Left lung (tissue), 10 donors: ENCODE measurements around the gene SAMM50. TPM values are rescaled to one million over a fixed set of nuclear protein-coding genes. Genes with fewer than 3 reads are reported as not detected.

Experiments
- ATAC-seq: fragments of 200-7000 bp; cut with Tn5 transposase; one replicate; pipeline ENCODE4 v1.9.1; 2020; ENCODE audit warnings: moderate library complexity
- DNase-seq, 4 donors: peaks; one replicate each; pipeline ENCODE4 v3.0.0-alpha.2; 2013 to 2020
- H3K27ac ChIP-seq, 2 donors: fragments of 200-600 bp; sonication (generic) in 1 of 2; one replicate each; pipeline versions ENCODE4 v1.5.0 to v1.8.0; 2020 to 2021
- H3K27me3 ChIP-seq, 2 donors: fragments of 200-600 bp; sonication (generic) in 1 of 2; one replicate each; pipeline versions ENCODE4 v1.5.0 to v1.8.0; 2020 to 2021
- H3K36me3 ChIP-seq, 2 donors: fragments of 200-600 bp; sonication (generic) in 1 of 2; one replicate each; pipeline versions ENCODE4 v1.5.0 to v1.8.0; 2020 to 2021
- H3K4me1 ChIP-seq, 2 donors: fragments of 200-600 bp; one replicate each; pipeline ENCODE4 v1.8.0; 2021
- H3K4me3 ChIP-seq, 2 donors: fragments of 200-600 bp; sonication (generic) in 1 of 2; one replicate each; pipeline versions ENCODE4 v1.5.0 to v1.8.0; 2020 to 2021; ENCODE audit warnings: mild to moderate bottlenecking in 1 of 2
- H3K9me3 ChIP-seq, 2 donors: fragments of 200-600 bp; sonication (generic) in 1 of 2; one replicate each; pipeline versions ENCODE4 v1.5.0 to v1.8.0; 2020 to 2021
- intact Hi-C, 2 donors: fragments of 100-400 bp; cut with DNase I; formaldehyde crosslinking; loops; one replicate each; pipeline versions ENCODE4 v1.11.2 to v1.14.2; 2022
- polyA plus RNA-seq, 6 donors: library from polyadenylated mRNA; unstranded; fragments of 120-200 nt; gene quantifications; one replicate each; pipeline ENCODE4 v1.2.1, GENCODE V29; 2013; ENCODE audit not compliant: insufficient read length in 6 of 6
- total RNA-seq, 2 donors: library from RNA; stranded (reverse); fragmentation: NEBNext Ultra II Directional; extraction: Animal tissue kit (Norgen Biotek cat#: 25700); gene quantifications; one replicate each; pipeline ENCODE4 v1.2.1, GENCODE V29; 2021
- TF ChIP-seq, protein P1 (sequence below), 2 donors: fragments of 200-600 bp; sonication (generic) in 1 of 2; IDR thresholded peaks; one replicate each; pipeline versions ENCODE4 v1.5.0 to v1.8.0; 2021; ENCODE audit warnings: antibody characterized with exemption in 2 of 2
- donor health status: DM: no; HTN: yes; CAD: no.
- donor health status: DM: no; HTN: no; CAD: no.

SAMM50 gene
- total and polyA plus RNA-seq, 8 donors: 23.3 to 66.6 (median 62.3) TPM

DNA sequence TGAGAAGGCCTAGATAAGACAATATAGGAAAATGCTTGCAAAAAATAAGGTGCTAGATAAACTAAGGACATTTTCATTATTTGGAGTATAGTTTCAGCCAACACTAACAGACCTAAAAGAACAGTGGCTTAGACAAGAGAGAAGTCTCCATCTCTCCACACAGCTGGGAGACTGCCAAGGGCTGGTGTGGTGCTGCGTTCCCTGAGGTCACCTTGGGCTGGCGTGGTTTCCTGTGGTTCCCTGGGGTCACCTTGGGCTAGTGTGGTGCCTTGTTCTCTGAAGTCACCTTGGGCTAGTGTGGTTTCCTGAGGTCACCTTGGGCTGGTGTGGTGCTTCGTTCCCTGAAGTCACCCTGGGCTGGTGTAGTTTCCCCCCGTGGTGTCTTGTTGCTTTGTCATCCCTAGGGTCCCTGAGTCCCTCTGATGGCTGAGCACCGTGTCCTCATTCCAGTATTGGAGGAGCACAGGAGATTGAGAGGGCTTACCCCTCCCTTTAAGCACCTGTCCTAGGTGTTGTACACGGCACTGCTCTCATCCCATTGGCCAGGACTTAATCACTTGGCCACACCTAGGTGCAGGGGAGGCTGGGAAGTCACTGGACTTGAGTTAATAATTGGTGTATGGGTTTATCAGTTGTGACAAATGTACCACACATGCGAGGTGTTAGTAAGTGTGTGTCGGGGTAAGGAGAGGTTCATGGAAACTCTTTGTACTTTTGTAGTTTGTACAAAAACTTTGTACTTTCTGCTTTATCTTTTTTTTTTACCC, 14.9 kb downstream of the SAMM50 start:
- DNase-seq (no peak), ATAC-seq (no peak)
- Histone ChIP-seq H3K9me3 (no peaks in the 10 kb centered on the region), H3K4me1 (no peaks in the 10 kb centered on the region), H3K27me3 (no peaks in the 10 kb centered on the region), H3K27ac (no peak overlapping the region), H3K4me3 (no peak overlapping the region), H3K36me3 (peaks cover 0 to 99% of the 10 kb centered on the region in 2 donors)
- TF ChIP-seq, protein P1, sequence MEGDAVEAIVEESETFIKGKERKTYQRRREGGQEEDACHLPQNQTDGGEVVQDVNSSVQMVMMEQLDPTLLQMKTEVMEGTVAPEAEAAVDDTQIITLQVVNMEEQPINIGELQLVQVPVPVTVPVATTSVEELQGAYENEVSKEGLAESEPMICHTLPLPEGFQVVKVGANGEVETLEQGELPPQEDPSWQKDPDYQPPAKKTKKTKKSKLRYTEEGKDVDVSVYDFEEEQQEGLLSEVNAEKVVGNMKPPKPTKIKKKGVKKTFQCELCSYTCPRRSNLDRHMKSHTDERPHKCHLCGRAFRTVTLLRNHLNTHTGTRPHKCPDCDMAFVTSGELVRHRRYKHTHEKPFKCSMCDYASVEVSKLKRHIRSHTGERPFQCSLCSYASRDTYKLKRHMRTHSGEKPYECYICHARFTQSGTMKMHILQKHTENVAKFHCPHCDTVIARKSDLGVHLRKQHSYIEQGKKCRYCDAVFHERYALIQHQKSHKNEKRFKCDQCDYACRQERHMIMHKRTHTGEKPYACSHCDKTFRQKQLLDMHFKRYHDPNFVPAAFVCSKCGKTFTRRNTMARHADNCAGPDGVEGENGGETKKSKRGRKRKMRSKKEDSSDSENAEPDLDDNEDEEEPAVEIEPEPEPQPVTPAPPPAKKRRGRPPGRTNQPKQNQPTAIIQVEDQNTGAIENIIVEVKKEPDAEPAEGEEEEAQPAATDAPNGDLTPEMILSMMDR (IDR thresholded peaks at IDR 0.05): no peak
- intact Hi-C loops: no loop called here

DNA sequence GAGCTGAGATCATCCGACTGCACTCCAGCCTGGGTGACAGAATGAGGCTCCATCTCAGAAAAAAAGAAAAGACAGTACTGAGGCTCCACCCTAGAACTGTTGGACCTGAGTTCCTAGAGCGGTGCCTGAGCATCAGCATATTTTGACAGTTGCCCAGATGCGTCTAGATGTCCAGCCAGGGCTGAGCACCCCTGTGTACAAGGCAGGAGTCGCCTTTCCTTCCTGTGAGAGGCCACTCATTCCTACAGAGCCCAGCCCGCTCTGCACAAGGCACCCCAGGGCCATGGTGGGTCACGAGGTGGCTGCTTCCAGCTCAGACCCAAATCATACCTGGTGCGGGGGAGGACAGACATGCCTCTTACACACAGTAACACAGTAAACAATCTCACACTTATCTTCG, 15.9 kb downstream of the SAMM50 start:
- DNase-seq (no peak), ATAC-seq (no peak)
- no peaks in the 10 kb centered on the region for H3K4me1 ChIP-seq
- no peaks in the 10 kb centered on the region for H3K27me3 ChIP-seq
- peaks cover 0 to 99% of the 10 kb centered on the region in 2 donors for H3K36me3 ChIP-seq
- no peak overlapping the region for H3K4me3 ChIP-seq
- no peak overlapping the region for H3K27ac ChIP-seq
- intact Hi-C loops: no loop called here
- H3K9me3 ChIP-seq: no peaks in the 10 kb centered on the region
- TF ChIP-seq, protein P1 (IDR thresholded peaks at IDR 0.05): no peak

DNA sequence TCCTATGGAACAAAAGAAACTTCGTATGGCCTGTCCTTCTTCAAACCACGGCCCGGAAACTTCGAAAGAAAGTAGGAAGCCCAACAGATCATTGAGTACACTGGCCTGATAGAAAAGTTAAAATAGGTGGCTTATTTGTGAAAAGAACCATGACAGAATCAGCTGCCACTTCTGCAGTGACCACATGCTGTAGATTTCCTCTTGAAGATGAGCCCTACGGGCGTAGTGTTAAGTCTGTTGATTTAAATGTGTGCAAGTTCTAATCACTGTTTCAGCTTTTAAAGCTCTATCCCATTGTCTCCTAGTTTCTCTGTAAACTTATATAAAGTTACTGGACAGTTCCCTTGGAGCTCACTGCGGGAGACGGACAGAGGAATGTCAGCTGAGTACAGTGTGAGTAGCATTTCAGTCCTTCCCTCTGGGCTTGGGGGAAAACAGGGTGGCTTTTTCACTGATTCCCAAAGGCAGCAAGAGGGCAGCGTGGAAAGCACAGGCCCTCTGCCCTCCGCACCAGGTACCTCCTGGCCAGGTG, 17.8 kb downstream of the SAMM50 start:
- H3K27me3 ChIP-seq: no peaks in the 10 kb centered on the region
- no peak for ATAC-seq

DNA sequence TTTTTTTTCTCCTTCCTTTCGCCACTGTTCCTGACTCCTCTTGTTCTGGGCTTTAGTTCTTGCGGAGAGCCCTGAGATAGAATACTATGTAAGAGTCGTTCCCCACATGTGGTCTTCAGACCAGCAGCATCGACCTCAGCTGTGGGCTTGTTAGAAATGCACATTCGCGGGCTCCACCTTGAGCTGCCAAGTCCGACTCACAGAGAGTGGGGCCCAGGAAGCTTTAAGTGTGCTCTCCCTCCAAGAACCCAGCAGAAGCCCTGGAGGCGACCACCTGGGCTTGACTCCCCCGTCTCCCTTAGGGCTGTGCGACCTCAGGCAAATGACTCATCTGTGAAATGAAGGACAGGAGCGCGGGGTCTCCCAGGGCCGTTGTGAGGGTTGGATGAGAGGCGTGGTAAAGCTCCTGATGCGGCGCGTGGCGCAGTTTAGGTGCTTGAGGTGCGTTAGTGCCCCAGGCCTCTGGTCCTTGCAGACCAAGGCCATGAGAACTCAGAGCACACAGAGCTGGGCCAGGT, 18.8 kb downstream of the SAMM50 start:
- intact Hi-C loops: no loop called here
- H3K4me1 ChIP-seq: no peaks in the 10 kb centered on the region
- TF ChIP-seq, protein P1 (IDR thresholded peaks at IDR 0.05): no peak
- H3K9me3 ChIP-seq: no peaks in the 10 kb centered on the region
- H3K4me3 ChIP-seq: no peak overlapping the region
- no peaks in the 10 kb centered on the region for H3K27me3 ChIP-seq
- no peak overlapping the region for H3K27ac ChIP-seq
- peaks cover 0 to 99% of the 10 kb centered on the region in 2 donors for H3K36me3 ChIP-seq
- ATAC-seq (no peak), DNase-seq (no peak)

More for the DNA sequence above, 17.8 kb downstream of the SAMM50 start:
- Histone ChIP-seq H3K9me3 (no peaks in the 10 kb centered on the region), H3K36me3 (peaks cover 0 to 99% of the 10 kb centered on the region in 2 donors), H3K27ac (no peak overlapping the region), H3K4me3 (no peak overlapping the region), H3K4me1 (no peaks in the 10 kb centered on the region)
- no peak for DNase-seq
- intact Hi-C loops: no loop called here
- TF ChIP-seq, protein P1 (IDR thresholded peaks at IDR 0.05): no peak

DNA sequence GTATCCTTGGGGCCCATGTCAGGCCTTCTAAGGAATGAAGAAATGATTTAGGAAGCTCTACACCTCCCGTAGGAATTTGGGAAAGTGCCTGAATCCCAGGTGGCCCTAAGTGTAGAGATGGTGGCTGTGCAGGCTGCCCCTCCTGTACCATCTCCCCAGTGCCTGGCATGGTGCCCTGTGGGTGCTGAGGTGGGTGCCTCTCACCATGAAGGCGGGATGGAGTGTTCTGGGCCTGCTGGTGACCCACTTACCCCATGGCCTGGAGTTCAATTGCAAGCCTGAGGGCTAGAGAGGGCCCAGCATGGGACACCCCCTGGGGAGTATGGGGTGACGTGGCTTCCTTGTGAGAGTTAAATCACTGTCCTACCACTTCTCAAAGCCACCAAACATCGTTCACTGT, 19.8 kb downstream of the SAMM50 start:
- DNase-seq: no peak
- H3K4me1 ChIP-seq: no peaks in the 10 kb centered on the region
- H3K36me3 ChIP-seq: peaks cover 0 to 99% of the 10 kb centered on the region in 2 donors
- no peaks in the 10 kb centered on the region for H3K9me3 ChIP-seq
- intact Hi-C loops: no loop called here
- no peak for ATAC-seq
- no peaks in the 10 kb centered on the region for H3K27me3 ChIP-seq
- no peak overlapping the region for H3K4me3 ChIP-seq
- TF ChIP-seq, protein P1 (IDR thresholded peaks at IDR 0.05): no peak
- H3K27ac ChIP-seq: no peak overlapping the region
